ENCODE measurements around the gene KCNQ5. TPM values are rescaled to one million over a fixed set of nuclear protein-coding genes. Genes with fewer than 3 reads are reported as not detected.

The KCNQ5 gene
- total RNA-seq, 1 donor from 2014 or later = 1.7 TPM

DNA sequence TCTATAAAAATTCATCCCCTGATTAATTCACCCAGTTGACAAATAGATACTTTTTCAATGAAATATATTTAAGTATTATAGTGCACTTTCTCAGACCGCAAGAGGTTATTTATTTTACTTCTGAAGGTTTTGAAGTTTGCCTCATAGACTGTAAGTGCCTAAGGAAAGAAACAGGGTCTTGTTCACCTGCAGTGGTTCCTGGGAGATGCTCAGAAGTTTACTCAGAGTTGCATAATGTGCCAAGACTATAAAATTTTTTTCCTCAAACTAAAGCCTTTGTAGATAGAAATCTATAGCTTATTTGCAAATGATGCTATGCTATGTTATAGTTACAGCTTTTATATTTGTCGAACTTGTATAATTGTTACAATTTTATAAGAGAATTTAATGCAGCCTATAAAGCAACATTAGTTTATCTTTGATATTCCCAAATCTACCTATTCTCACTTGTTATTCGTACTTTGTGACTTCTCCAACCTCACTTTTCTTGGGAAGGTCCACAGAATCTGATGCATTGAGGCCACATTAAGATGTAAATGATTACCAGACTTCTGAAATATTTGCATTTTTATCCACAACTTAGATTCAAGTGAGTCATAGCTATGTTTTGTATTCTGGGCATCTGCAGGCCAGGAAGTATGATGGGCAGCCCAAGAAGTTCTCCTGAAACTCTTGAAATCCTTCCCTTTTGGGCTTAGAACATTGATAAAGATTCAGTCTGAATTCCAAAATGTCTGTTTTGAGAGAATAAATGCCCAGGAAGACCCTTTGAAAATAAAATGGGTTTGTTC lies 35.7 kb downstream of the KCNQ5 start:
- H3K4me3 ChIP-seq (ENCODE audit: low read depth, low read length) = no peak overlapping the region
- no peak for DNase-seq (ENCODE audit: low read depth)
- TF ChIP-seq CTCF (conservative IDR thresholded peaks at IDR 0.05; ENCODE audit: low read depth, low read length) = no peak

GRCh38 chr6:72659754-72660153 lies 37.9 kb downstream of the KCNQ5 start:
- TF ChIP-seq CTCF (conservative IDR thresholded peaks at IDR 0.05; ENCODE audit: low read depth, low read length) = no peak
- H3K4me3 ChIP-seq (ENCODE audit: low read depth, low read length) = no peak overlapping the region
- DNase-seq (ENCODE audit: low read depth) = no peak

GRCh38 chr6:72661411-72661810 lies 39.5 kb downstream of the KCNQ5 start:
- no peak for TF ChIP-seq CTCF (conservative IDR thresholded peaks at IDR 0.05; ENCODE audit: low read depth, low read length)
- no peak for DNase-seq (ENCODE audit: low read depth)
- H3K4me3 ChIP-seq (ENCODE audit: low read depth, low read length) = no peak overlapping the region

- H3K4me3 ChIP-seq (ENCODE audit: low read depth, low read length) = no peak overlapping the region
- TF ChIP-seq CTCF (conservative IDR thresholded peaks at IDR 0.05; ENCODE audit: low read depth, low read length) = no peak
- DNase-seq (ENCODE audit: low read depth) = no peak
These were observed 43.7 kb downstream of the KCNQ5 start for GRCh38 chr6:72665599-72665998.

DNA sequence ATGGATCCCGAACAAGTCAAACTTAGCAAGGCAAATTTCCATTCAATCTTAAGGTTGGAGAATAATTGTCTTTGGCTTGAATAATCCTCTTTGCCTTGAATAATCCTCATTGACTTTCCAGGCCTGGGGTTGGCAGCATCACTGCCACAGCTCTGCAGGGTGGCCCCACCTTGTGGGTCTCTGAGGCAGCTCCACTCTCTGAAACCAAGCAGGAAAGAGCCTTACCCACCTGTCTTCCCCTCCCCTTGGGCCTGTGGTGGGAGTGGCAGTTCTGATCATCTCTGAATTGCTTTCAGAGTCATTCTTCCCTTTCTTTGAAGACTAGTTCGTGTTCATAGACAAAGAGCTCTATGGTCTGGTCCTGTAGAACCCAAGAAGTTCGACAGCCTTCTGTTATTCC lies 47.5 kb downstream of the KCNQ5 start:
- no peak for TF ChIP-seq CTCF (conservative IDR thresholded peaks at IDR 0.05; ENCODE audit: low read depth, low read length)
- no peak for DNase-seq (ENCODE audit: low read depth)
- H3K4me3 ChIP-seq (ENCODE audit: low read depth, low read length) = no peak overlapping the region

DNA sequence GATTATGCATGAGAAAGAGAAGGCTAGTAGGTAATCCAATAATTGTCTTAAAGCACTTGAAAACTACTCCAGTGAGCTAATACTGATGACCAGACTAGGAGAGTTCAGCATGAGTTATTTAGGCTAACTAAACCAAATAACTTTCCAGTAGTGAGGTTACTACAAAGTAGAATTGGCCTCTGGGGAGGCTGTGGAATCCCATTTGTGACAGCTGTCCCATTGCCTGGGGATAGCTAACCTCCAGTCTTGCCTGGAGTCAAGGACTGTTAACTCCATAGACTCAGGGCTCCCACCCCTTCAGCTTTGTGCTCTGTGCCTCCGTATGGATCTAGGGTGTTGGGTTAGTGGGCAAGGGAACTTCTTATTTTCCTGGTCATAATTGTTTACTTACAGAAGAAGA lies 51.0 kb downstream of the KCNQ5 start:
- no peak for TF ChIP-seq CTCF (conservative IDR thresholded peaks at IDR 0.05; ENCODE audit: low read depth, low read length)
- no peak overlapping the region for H3K4me3 ChIP-seq (ENCODE audit: low read depth, low read length)
- DNase-seq (ENCODE audit: low read depth) = no peak

DNA sequence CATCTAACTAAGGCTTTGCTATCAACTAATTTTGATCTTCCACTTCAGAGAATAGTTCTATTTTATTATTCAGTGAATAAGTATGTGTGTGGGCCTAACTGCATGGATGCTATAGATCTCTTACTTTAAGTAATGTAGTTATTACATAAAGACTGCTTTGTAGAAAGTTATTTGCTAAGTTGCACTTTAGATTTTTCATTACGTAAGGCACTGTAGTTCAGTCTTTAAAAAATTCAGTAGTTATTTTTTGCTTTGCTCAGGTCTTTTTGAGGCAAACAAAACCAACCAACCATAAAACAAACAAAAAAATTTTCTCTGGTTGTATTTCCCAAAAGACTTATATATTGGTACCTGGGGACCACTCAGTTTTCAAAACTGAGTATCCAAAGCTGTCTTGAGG lies 53.0 kb downstream of the KCNQ5 start:
- H3K4me3 ChIP-seq (ENCODE audit: low read depth, low read length) = no peak overlapping the region

More for the DNA sequence above, 53.0 kb downstream of the KCNQ5 start:
- DNase-seq (ENCODE audit: low read depth) = no peak
- no peak for TF ChIP-seq CTCF (conservative IDR thresholded peaks at IDR 0.05; ENCODE audit: low read depth, low read length)

Data from epithelial cell of proximal tubule (primary cell).